Epithelial cell of esophagus (primary cell): ENCODE data around the gene IZUMO4.

ENCODE experiments used
- DNase-seq: peaks from one replicate; pipeline ENCODE4 v3.0.0; 2010; ENCODE audit warnings: low read depth
- H3K4me3 ChIP-seq: 2 replicates; pipeline ENCODE4 v1.5.1; 2011; ENCODE audit warnings: mild to moderate bottlenecking, low read length, control low read depth
- TF ChIP-seq, protein P1 (sequence below): IDR thresholded peaks from 2 replicates; pipeline ENCODE4 v1.5.1; 2011; ENCODE audit warnings: low read depth, mild to moderate bottlenecking, low read length, control low read depth, inconsistent platforms; ENCODE audit not compliant: insufficient read depth; ENCODE audit errors: missing control alignments

Gene IZUMO4

DNA sequence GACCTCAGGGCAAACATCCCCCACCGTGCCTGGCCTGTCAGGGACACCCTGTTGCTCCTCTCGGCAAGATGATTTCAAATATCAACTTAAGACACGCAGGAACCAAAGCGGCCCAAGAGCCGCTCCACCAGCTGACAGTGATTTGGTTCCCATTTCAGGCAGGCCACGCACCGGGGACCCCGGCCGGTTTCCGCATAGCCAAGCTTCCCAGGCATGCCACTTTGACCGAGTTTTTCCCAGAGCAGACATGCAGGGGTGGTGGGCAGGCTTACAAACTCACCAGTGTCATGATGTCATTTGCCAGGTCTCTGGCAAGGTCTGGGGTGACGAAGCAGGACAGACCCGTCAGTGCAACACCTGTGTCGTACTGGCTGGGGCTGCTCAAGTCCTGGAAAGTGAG lies 35.5 kb downstream of the IZUMO4 start:
- DNase-seq: no peak
- TF ChIP-seq, protein P1, sequence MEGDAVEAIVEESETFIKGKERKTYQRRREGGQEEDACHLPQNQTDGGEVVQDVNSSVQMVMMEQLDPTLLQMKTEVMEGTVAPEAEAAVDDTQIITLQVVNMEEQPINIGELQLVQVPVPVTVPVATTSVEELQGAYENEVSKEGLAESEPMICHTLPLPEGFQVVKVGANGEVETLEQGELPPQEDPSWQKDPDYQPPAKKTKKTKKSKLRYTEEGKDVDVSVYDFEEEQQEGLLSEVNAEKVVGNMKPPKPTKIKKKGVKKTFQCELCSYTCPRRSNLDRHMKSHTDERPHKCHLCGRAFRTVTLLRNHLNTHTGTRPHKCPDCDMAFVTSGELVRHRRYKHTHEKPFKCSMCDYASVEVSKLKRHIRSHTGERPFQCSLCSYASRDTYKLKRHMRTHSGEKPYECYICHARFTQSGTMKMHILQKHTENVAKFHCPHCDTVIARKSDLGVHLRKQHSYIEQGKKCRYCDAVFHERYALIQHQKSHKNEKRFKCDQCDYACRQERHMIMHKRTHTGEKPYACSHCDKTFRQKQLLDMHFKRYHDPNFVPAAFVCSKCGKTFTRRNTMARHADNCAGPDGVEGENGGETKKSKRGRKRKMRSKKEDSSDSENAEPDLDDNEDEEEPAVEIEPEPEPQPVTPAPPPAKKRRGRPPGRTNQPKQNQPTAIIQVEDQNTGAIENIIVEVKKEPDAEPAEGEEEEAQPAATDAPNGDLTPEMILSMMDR: no peak
- no peak overlapping the region for H3K4me3 ChIP-seq

DNA sequence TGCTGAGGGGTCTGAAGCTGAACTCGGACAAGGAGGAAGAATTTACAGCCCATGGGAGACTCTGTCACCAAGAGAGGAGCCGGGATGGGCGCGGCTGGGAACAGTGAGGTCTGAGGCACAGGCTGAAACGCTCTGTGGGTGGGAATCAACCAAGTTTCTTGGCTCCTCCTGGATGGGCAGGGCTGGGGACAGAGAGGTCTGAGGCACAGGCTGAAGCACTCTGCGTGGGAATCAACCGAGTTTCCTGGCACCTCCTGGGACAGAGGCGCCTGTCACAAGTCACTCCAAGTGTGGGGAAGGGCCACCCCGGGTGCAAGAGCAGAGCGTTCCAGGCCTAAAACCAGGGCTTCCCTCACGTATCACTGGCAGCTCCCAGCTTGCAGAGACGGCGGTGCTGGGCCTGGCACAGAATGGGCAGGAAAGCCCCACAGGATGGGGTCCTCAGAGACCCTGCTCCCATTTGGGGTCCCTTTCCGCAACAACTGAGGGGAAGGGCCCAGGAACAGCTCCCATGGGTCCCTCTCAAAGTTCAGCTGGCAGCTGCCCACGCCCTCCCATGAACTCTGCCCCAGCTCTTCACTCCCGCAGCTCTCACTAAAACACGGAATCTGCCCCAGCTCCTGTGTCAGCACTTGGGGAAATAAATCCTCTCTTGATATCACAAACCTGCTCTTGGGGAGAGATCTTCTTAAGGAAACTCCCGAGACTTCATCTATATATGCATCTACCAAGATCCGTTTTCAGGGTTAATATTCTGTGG lies 36.2 kb downstream of the IZUMO4 start:
- TF ChIP-seq, protein P1: no peak
- no peak for DNase-seq

DNA sequence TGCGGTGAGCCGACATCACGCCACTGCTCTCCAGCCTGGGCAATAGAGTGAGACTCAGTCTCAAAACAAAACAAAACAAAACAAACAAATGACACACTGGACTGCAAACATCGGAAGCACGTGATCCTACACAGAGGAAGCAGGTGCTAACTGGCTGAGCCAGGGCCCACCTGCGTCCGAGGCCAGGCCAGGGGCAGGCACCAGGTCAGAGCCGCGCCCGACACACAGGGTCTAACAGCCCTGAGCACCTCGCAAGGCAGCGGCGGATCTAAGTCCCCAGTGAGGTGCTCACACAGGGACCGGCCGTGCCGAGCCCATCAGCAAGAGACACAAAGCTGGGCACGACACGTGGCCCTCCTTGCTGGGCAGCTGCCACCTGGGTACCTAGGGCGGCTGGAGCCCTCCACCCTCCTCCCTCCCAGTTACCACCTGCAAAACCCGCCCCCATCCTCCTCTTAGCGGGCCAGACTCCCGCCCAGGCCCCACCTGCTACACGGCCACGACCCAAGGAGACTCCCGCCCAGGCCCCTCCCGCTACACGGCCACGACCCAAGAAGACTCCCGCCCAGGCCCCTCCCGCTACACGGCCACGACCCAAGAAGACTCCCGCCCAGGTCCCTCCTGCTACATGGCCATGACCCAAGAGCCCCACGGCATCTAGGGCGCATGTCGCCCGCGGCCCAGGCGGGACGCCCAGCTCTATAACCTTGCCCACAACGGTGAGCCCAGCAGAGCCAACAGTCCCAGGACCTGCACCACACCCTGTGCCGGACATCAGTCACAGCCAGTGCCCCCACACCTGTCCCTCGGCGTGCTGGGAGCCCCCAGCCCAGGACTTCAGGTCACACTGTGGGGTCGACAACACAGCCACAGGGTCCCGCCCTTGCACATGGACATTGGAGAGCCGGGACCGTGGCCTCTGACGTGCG lies 39.0 kb downstream of the IZUMO4 start:
- no peak for DNase-seq
- no peak overlapping the region for H3K4me3 ChIP-seq
- TF ChIP-seq, protein P1: no peak

More for the DNA sequence above, 36.2 kb downstream of the IZUMO4 start:
- no peak overlapping the region for H3K4me3 ChIP-seq

DNA sequence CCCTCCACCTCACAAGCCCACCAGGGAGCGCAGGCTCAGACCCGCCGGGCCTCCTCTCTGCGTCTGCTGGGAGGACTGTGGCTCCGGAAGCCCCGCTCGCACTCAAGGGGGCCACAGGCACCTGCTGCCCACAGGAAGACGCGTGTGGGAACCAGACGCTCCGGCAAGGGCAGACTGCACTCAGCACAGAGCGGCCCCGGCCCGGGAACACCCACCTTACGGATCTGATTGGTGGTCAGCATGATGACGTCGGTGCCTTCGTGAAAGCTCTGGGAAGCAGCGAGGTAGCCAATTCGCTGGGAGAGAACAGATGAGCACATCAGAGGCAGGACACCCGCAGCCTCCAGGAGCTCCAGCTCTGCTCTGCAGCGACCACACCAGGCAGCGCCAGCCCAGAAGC lies 40.1 kb downstream of the IZUMO4 start:
- no peak for DNase-seq
- TF ChIP-seq, protein P1: no peak
- no peak overlapping the region for H3K4me3 ChIP-seq

GRCh38 chr19:2138061-2138728 lies 41.5 kb downstream of the IZUMO4 start:
- TF ChIP-seq, protein P1: no peak
- DNase-seq: no peak
- H3K4me3 ChIP-seq: no peak overlapping the region

DNA sequence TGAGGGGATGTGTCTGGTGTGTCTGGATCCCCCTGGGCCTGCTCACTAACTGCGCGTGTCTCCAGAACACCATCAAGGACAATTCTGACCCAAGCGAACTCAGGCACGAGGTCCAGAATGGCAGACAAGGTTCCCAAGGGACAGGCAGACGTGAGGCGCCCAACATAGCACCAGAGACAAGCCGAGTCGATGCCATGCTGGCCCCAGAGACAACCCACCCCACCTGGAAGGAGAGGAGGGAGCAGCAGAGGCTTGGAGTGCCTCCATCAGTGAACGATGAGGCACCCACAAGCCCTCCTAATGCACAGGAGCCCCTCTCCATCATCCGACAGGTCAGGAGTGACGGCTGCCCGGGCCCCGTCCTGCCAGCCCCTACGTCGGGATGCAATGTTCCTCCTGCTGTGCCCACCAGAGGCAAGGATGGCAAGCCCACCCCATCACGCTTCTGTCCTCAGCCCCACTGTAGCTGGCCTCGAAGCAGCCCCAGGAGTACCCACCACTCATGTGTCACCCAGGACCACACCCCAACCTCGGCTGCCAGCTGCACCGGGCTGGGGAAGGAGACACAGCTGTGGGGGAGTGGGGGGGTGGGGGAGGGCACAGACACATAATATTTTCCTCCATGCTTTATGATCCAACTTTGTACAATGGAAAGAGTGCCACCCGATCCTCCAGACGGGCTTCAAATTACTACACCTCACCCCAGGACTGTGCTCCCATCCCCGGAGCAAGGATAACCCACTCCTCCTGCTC lies 42.8 kb downstream of the IZUMO4 start:
- TF ChIP-seq, protein P1: no peak
- no peak for DNase-seq
- H3K4me3 ChIP-seq: no peak overlapping the region
